ENCODE measurements around the gene UEVLD. TPM values are rescaled to one million over a fixed set of nuclear protein-coding genes. Genes with fewer than 3 reads are reported as not detected.

The UEVLD gene
- polyA plus RNA-seq, 1 donor (not counting 4 experiments of a cell fraction or from before 2014, with no cell fraction given) = 34.2 TPM

DNA sequence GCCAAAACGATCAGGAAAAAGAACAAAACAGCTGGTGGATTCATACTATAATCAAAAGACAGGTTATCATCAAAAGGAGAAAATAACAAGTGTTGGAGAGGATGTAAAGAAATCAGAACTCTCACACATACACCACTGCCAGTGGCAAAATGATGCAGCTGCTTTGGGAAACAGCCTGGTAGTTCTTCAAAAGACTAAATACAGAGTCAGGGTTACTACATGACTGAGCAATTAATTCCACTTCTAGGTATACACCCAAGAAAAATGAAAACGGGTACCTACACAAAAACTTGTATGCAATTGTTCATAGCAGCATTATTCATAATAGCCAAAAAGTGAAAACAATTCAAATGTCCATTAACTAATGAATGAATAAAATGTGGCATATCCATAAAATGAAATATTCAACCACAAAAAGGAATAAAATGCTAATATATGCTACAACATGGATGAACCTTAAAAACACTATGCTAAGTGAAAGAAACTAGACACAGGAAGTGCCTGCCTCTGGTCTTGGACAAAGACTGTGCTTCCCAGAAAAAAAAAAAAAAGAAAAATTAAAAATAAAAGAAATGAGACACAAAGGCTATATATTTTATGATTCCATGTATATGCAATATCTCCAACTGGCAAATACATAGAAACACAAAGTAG lies 8.3 kb downstream of the UEVLD start:
- Histone ChIP-seq H3K36me3 (ENCODE audit: control insufficient read depth in 2 of 2, extremely low read depth in 1 of 2, insufficient read depth in 2 of 2, low read length in 2 of 2) (peaks cover 3 to 4% of the 10 kb centered on the region in 2 experiments), H3K4me3 (ENCODE audit: control insufficient read depth in 2 of 3, extremely low read depth in 1 of 3, insufficient read depth in 2 of 3, low read depth in 1 of 3, low read length in 3 of 3) (no peak overlapping the region), H2AFZ (ENCODE audit: control insufficient read depth, low read length) (no peak overlapping the region), H3K9me3 (ENCODE audit: control insufficient read depth, low read depth, low read length) (no peaks in the 10 kb centered on the region), H3K4me2 (ENCODE audit: control insufficient read depth, extremely low read depth, insufficient read depth, low read depth, low read length) (no peak overlapping the region), H4K20me1 (ENCODE audit: control insufficient read depth, extremely low read depth, insufficient read depth, low read length) (no peaks in the 10 kb centered on the region), H3K27ac (ENCODE audit: control insufficient read depth, insufficient read depth, low read length) (no peak overlapping the region), H3K9me1 (ENCODE audit: control insufficient read depth, extremely low read depth, insufficient read depth, low read length) (no peaks in the 10 kb centered on the region), H3K79me2 (ENCODE audit: control insufficient read depth, insufficient read depth, low read length) (no peaks in the 10 kb centered on the region), H3K4me1 (ENCODE audit: control insufficient read depth, extremely low read depth, insufficient read depth, low read length) (no peaks in the 10 kb centered on the region), H3K27me3 (ENCODE audit: control insufficient read depth, extremely low read depth, insufficient read depth, low read length) (no peaks in the 10 kb centered on the region), H3K9ac (ENCODE audit: control insufficient read depth, extremely low read depth, insufficient read depth, low read length) (no peak overlapping the region)
- no peak for TF ChIP-seq EZH2 (IDR thresholded peaks at IDR 0.05; ENCODE audit: low read length)
- TF ChIP-seq, protein P1, sequence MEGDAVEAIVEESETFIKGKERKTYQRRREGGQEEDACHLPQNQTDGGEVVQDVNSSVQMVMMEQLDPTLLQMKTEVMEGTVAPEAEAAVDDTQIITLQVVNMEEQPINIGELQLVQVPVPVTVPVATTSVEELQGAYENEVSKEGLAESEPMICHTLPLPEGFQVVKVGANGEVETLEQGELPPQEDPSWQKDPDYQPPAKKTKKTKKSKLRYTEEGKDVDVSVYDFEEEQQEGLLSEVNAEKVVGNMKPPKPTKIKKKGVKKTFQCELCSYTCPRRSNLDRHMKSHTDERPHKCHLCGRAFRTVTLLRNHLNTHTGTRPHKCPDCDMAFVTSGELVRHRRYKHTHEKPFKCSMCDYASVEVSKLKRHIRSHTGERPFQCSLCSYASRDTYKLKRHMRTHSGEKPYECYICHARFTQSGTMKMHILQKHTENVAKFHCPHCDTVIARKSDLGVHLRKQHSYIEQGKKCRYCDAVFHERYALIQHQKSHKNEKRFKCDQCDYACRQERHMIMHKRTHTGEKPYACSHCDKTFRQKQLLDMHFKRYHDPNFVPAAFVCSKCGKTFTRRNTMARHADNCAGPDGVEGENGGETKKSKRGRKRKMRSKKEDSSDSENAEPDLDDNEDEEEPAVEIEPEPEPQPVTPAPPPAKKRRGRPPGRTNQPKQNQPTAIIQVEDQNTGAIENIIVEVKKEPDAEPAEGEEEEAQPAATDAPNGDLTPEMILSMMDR (optimal IDR thresholded peaks at IDR 0.05 in 1 of 3, IDR thresholded peaks at IDR 0.05 in 1 of 3, conservative IDR thresholded peaks at IDR 0.05 in 1 of 3; ENCODE audit: extremely low read depth in 1 of 3, insufficient read depth in 2 of 3, low read length in 3 of 3) = no peak
- DNase-seq (ENCODE audit: low read depth, low spot score) (no peak), FAIRE-seq (no peak)
- dilution Hi-C loops (cut with MboI; ENCODE audit: extremely low pct_ligation_motif_present, low sequenced_read_pairs) = no loop called here

DNA sequence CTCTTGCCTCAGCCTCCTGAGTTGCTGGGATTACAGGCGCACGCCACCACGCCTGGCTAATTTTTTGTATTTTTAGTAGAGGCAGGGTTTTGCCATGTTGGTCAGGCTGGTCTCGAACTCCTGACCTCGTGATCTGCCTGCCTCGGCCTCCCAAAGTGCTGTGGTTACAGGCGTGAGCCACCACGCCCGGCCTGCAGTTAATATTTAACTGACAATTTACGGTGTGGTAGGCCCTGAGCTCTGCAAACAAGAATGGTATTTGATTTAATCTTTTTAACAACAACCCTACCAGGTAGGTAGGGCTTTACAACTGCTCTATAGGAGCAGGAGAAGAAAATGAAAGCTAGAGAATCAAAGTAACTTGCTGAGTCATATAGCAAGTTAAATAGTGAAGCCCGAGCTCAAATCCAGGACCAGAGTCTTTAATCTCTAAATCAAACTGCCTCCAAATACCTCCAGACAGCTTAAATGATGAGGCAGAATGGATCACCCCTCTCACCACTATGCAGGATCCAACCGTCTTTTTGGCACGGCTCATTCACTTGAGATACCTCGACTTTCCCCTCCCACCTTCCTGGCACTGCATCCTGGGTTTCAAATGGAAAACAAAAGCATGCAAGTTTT lies 9.4 kb downstream of the UEVLD start:
- Histone ChIP-seq H3K4me2 (ENCODE audit: control insufficient read depth, extremely low read depth, insufficient read depth, low read depth, low read length) (no peak overlapping the region), H3K79me2 (ENCODE audit: control insufficient read depth, insufficient read depth, low read length) (no peaks in the 10 kb centered on the region), H3K36me3 (ENCODE audit: control insufficient read depth in 2 of 2, extremely low read depth in 1 of 2, insufficient read depth in 2 of 2, low read length in 2 of 2) (peaks cover 3 to 10% of the 10 kb centered on the region in 2 experiments), H3K9ac (ENCODE audit: control insufficient read depth, extremely low read depth, insufficient read depth, low read length) (no peak overlapping the region), H3K9me1 (ENCODE audit: control insufficient read depth, extremely low read depth, insufficient read depth, low read length) (no peaks in the 10 kb centered on the region), H2AFZ (ENCODE audit: control insufficient read depth, low read length) (no peak overlapping the region), H4K20me1 (ENCODE audit: control insufficient read depth, extremely low read depth, insufficient read depth, low read length) (no peaks in the 10 kb centered on the region), H3K27ac (ENCODE audit: control insufficient read depth, insufficient read depth, low read length) (no peak overlapping the region), H3K4me1 (ENCODE audit: control insufficient read depth, extremely low read depth, insufficient read depth, low read length) (no peaks in the 10 kb centered on the region), H3K9me3 (ENCODE audit: control insufficient read depth, low read depth, low read length) (no peaks in the 10 kb centered on the region), H3K4me3 (ENCODE audit: control insufficient read depth in 2 of 3, extremely low read depth in 1 of 3, insufficient read depth in 2 of 3, low read depth in 1 of 3, low read length in 3 of 3) (no peak overlapping the region), H3K27me3 (ENCODE audit: control insufficient read depth, extremely low read depth, insufficient read depth, low read length) (no peaks in the 10 kb centered on the region)
- dilution Hi-C loops (cut with MboI; ENCODE audit: extremely low pct_ligation_motif_present, low sequenced_read_pairs) = no loop called here
- DNase-seq (ENCODE audit: low read depth, low spot score) (no peak), FAIRE-seq (no peak)
- TF ChIP-seq, protein P1 (optimal IDR thresholded peaks at IDR 0.05 in 1 of 3, IDR thresholded peaks at IDR 0.05 in 1 of 3, conservative IDR thresholded peaks at IDR 0.05 in 1 of 3; ENCODE audit: extremely low read depth in 1 of 3, insufficient read depth in 2 of 3, low read length in 3 of 3) = no peak
- no peak for TF ChIP-seq EZH2 (IDR thresholded peaks at IDR 0.05; ENCODE audit: low read length)

Data from keratinocyte (primary cell).